Activated T-helper 17 cell treated with anti-CD3 and anti-CD28 coated beads, Interleukin-2, amount 50 U/mL, for 72 hours (primary cell): ENCODE results near the gene DNASE1L2. TPM values are rescaled to one million over a fixed set of nuclear protein-coding genes. Genes with fewer than 3 reads are reported as not detected.

ENCODE experiments used
- ATAC-seq: fragments of 150-1000 bp; cut with Tn5 transposase; replicated peaks from 2 replicates; pipeline ENCODE4 v1.10.0; 2021; ENCODE audit warnings: mild to moderate bottlenecking, moderate library complexity
- H3K27ac Mint-ChIP-seq: one replicate; pipeline ENCODE4 v1.8.0; 2022; ENCODE audit warnings: mixed read lengths
- H3K27me3 Mint-ChIP-seq: one replicate; pipeline ENCODE4 v1.8.0; 2022; ENCODE audit warnings: mixed read lengths
- H3K36me3 Mint-ChIP-seq: one replicate; pipeline ENCODE4 v1.8.0; 2022; ENCODE audit warnings: low read depth, mild to moderate bottlenecking, mixed read lengths
- H3K4me1 Mint-ChIP-seq: one replicate; pipeline ENCODE4 v1.8.0; 2022; ENCODE audit warnings: mixed read lengths
- H3K4me3 Mint-ChIP-seq: one replicate; pipeline ENCODE4 v1.8.0; 2022; ENCODE audit warnings: mild to moderate bottlenecking, mixed read lengths
- H3K9me3 Mint-ChIP-seq: one replicate; pipeline ENCODE4 v1.8.0; 2022; ENCODE audit warnings: mixed read lengths
- total RNA-seq, 2 donors: library from RNA; stranded (reverse); gene quantifications; one replicate each; pipeline ENCODE4 v1.2.3, GENCODE V29; 2022

The DNASE1L2 gene, protein sequence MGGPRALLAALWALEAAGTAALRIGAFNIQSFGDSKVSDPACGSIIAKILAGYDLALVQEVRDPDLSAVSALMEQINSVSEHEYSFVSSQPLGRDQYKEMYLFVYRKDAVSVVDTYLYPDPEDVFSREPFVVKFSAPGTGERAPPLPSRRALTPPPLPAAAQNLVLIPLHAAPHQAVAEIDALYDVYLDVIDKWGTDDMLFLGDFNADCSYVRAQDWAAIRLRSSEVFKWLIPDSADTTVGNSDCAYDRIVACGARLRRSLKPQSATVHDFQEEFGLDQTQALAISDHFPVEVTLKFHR
- 1 to 10 TPM; 2.4 to 2.7 TPM for total RNA-seq

DNA sequence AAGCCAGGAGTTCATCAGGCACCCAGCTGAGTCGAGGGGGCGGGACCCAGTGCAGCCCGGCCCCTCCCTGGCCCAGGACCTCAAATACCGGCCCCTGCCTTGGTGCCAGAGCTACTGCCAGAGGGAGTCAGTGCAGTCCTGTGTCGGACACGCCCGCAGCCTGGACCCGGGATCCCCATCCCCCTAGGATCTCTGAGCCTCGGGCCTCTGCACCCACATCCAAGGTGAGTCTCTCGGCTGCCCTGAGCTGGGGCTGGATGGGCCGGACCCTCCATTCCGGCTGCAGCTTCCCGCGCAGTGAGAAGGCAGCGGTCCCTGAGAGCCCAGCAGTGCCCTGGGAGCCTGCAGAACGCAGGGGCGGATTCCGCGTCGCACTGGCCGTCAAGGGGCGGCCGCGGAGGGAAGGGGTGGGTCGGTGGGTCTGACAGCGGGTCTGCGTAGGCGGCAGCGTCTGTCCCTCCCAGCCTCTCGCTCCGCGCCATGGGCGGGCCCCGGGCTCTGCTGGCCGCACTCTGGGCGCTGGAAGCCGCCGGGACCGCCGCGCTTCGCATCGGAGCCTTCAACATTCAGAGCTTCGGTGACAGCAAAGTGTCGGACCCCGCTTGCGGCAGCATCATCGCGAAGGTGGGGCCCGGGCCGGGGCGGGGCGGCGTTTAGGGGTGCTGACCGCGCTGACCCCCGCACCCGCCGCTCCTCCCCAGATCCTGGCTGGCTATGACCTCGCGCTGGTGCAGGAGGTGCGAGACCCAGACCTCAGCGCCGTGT, at the start of gene DNASE1L2:
Gene DNASE1L2 (plus strand): TSS at position 108 of the 765 bp plus-strand sequence. CDS start 373 bp downstream, at position 481.
- Mint-ChIP-seq H3K27me3 (no peaks in the 10 kb centered on the region), H3K4me3 (no peak within 1 kb of the TSS), H3K9me3 (no peaks in the 10 kb centered on the region), H3K27ac (no peak within 1 kb of the TSS), H3K4me1 (no peaks in the 10 kb centered on the region), H3K36me3 (peaks cover 29% of the 10 kb centered on the region)
- no peak for ATAC-seq

DNA sequence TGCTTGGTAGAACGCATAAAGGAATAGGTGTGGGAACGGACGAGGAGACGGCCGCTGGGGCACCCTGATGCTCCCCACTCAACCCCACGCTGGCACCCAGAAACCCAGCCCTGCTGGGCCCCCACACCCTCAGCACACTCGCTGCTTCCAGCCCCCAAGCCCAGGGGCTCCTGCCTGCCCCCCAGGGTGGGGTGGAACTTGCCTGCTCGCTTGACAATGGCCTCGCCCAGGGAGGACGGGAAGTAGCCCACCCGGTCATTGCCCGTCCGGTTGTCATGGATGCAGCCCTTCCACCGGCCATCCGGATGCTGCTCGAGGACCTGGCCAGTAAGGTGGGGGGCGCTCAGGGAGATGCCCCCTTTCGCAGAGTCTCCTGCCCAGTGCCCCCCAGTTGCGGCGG, 49.7 kb upstream of the DNASE1L2 start:
- ATAC-seq, result no peak
- no peaks in the 10 kb centered on the region for H3K9me3 Mint-ChIP-seq
- no peaks in the 10 kb centered on the region for H3K36me3 Mint-ChIP-seq
- no peaks in the 10 kb centered on the region for H3K27me3 Mint-ChIP-seq
- H3K27ac Mint-ChIP-seq, result no peak overlapping the region
- H3K4me1 Mint-ChIP-seq, result no peaks in the 10 kb centered on the region
- H3K4me3 Mint-ChIP-seq, result no peak overlapping the region

DNA sequence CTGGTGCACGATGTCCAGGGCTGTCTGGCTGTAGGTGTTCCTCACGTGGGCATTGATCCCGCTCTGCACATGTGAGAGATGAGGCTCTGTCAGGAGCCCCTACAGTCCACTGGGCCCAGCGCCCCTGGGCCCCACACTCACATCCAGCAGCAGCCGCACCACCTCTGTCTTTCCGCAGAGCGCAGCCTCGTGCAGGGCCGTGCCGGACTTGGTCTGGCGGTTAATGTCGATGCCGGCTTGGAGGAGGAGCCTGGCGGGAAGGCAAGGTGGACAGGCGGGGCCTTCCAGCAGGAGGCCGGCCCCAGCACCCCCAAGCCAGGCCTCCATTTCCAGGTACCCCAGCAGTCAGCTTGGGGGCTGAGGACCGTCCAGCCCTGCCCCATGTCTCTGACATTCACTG, 49.0 kb upstream of the DNASE1L2 start:
- H3K9me3 Mint-ChIP-seq, result no peaks in the 10 kb centered on the region
- no peak overlapping the region for H3K27ac Mint-ChIP-seq
- H3K4me3 Mint-ChIP-seq, result no peak overlapping the region
- no peaks in the 10 kb centered on the region for H3K27me3 Mint-ChIP-seq
- H3K4me1 Mint-ChIP-seq, result no peaks in the 10 kb centered on the region
- H3K36me3 Mint-ChIP-seq, result no peaks in the 10 kb centered on the region
- no peak for ATAC-seq

DNA sequence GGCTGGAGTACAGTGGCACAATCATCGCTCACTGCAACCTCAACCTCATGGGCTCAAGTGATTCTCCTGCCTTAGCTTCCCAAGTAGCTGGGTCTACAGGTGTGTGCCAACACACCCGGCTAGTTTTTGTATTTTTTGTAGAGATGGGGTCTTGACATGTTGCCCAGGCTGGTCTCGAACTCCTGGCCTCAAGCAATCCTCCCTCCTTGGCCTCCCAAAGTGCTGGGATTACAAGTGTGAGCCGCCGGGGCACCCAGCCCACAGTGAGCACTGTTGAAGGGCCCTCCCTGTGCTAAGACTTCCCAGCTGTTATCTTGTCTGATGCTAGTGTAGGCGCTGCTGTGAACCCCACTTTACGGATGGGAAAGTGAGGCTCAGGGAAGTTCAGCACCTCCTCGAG, 47.8 kb upstream of the DNASE1L2 start:
- no peak for ATAC-seq
- no peaks in the 10 kb centered on the region for H3K4me1 Mint-ChIP-seq
- no peak overlapping the region for H3K27ac Mint-ChIP-seq
- no peaks in the 10 kb centered on the region for H3K36me3 Mint-ChIP-seq
- no peaks in the 10 kb centered on the region for H3K27me3 Mint-ChIP-seq
- no peaks in the 10 kb centered on the region for H3K9me3 Mint-ChIP-seq
- no peak overlapping the region for H3K4me3 Mint-ChIP-seq

DNA sequence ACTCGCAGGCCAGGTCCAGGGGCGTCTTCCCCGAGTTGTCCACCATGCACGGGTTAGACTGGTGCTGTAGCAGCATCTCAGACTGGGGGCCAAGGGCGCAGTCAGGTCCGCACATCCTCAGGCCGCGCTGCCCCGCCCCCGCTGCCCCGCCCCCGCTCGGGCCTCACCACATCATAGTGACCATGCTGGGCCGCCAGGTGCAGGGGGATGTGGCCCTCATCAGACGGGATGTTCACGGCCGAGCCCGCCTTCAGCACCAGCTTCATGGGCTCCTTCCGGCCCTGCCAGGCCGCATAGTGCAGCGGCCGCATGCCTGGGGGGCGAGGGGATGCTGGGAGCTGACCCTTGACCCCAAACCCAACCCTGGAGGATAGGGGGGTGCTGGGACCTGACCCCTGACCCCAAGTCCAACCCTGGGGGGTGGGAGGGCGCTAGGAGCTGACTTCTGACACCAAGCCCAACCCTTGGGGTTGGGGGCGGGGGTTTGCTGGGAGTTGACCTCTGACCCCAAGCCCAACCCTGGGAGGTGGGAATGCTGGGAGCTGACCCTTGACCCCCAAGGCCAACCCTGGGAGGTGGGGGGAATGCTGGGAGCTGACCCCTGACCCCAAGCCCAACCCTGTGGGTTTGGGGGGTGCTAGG, 46.9 kb upstream of the DNASE1L2 start:
- H3K4me1 Mint-ChIP-seq, result no peaks in the 10 kb centered on the region

DNA sequence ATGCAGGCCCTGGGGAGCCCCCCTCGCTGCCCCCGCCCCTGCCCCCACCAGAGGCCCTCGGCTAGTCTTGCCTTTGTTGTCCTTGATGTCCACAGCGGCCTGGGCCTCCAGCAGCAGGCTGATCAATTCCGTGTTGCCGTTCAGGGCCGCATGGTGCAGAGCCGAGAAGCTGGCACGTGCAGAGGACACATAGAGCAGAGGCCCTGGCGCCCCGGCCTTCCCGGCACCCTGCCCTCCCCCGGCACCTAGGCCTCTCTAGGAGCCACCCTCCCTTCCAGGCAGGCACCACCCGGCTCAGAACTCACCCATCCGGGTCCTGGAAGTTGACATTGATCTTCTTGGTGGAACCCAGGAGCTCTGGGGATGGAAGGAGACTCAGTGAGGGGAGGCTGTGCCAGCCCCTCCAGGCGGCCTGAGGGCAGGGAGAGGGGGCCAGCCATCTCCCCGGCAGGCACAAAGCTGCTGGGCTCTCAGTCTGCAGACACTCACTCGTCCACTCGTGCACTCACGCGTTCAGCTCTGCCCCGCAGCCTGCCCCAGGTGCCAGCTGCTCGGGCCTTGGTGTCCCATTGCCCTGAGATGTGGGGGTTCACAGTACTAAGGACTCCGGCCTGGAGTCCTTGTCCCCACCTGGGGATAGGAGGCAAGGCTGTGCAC, 46.1 kb upstream of the DNASE1L2 start:
- ATAC-seq, result no peak
- H3K9me3 Mint-ChIP-seq, result no peaks in the 10 kb centered on the region
- H3K36me3 Mint-ChIP-seq, result no peaks in the 10 kb centered on the region
- H3K27me3 Mint-ChIP-seq, result peaks cover 4% of the 10 kb centered on the region
- no peak overlapping the region for H3K27ac Mint-ChIP-seq
- no peaks in the 10 kb centered on the region for H3K4me1 Mint-ChIP-seq
- no peak overlapping the region for H3K4me3 Mint-ChIP-seq

More for the DNA sequence above, 46.9 kb upstream of the DNASE1L2 start:
- H3K36me3 Mint-ChIP-seq, result no peaks in the 10 kb centered on the region
- no peak overlapping the region for H3K4me3 Mint-ChIP-seq
- H3K9me3 Mint-ChIP-seq, result no peaks in the 10 kb centered on the region
- no peaks in the 10 kb centered on the region for H3K27me3 Mint-ChIP-seq
- no peak for ATAC-seq
- H3K27ac Mint-ChIP-seq, result no peak overlapping the region

DNA sequence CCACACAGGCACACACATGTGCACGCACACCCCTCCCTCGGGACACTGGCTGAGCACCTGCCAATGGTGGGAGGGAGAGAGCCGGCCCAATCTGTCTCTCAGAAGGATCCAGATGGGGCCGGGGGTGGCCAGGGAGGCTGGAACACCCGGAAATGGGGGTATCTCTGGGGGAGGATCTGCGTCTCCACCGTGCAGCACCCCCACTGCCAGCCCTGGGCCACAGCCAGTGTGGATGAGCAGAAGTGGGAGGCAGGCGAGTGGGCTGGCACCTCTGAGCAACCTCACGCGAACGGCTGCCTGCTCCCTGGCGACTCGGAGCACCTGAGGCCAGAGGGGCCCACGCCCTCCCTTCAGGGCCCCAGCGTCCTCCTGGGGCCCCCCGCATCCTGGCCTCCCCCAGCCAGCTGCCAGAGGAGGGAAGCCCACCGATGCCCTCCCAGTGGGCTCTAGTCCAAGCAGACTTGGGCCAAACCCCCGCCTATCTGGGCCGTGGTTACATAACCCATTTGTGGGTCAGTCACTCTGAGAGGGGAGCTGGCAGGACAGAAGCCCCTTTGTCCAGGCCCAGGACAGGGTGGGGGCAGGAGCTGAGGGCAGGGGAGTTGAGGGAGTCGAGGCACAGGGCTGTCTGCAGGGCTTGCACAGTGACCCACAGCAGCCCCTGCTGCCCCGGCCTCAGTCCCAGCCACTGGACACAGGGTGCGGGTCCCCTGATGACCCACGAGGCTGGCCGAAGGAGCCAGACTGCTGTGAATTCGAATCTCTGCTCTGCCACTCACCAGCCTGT, 45.4 kb upstream of the DNASE1L2 start:
- no peaks in the 10 kb centered on the region for H3K36me3 Mint-ChIP-seq
- H3K27ac Mint-ChIP-seq, result no peak overlapping the region

DNA sequence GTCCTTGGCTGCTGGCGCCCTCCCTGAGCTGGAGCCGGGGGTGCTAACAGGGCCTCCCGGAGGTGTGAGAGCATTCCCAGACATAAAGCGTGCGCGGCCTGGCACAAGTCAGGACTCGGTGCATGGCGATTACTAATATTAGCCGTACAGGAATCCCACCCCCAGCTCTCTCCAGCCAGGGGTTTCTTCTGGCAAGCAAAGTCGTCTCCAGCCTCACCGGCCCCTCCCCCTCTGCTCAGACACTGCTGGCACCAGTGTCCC, 44.9 kb upstream of the DNASE1L2 start:
- H3K4me3 Mint-ChIP-seq, result no peak overlapping the region
- no peak for ATAC-seq
- peaks cover 4% of the 10 kb centered on the region for H3K27me3 Mint-ChIP-seq
- H3K27ac Mint-ChIP-seq, result no peak overlapping the region
- H3K36me3 Mint-ChIP-seq, result no peaks in the 10 kb centered on the region
- no peaks in the 10 kb centered on the region for H3K9me3 Mint-ChIP-seq
- H3K4me1 Mint-ChIP-seq, result no peaks in the 10 kb centered on the region

More for the DNA sequence above, 45.4 kb upstream of the DNASE1L2 start:
- no peaks in the 10 kb centered on the region for H3K4me1 Mint-ChIP-seq
- H3K9me3 Mint-ChIP-seq, result no peaks in the 10 kb centered on the region
- H3K4me3 Mint-ChIP-seq, result no peak overlapping the region
- H3K27me3 Mint-ChIP-seq, result peaks cover 4% of the 10 kb centered on the region
- ATAC-seq, result no peak

DNA sequence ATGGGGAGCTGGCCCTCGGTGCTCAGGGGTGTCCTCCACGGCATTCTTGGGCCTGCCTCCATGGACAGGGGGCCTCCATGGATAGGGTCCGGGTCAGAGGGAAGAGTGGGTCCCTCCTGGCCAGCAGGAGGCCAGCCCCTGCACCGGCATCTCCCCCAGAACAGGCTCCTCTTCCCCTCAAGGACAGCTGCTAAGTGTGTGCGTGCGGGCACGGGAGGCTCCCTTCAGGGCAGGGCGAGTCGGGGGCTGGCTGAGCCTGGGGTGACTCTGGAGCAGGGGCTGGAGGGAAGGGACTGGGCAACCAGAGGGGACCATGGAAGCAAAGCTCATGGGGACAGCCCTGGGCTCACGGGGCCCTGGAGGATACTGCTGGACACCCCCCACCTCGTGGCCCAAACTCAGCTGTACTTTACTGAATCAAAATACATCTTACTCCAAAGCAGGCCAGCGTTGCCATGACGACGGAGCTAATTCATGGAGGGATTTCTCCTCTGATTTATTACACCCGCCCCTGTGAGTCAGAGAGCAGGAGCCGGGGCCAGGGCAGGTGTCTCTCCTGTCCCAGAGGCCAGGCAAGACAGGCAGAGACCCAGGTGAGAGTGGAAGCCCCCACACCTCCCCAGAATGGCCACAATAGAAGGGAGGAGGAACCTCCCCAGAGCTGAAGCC, 41.9 kb upstream of the DNASE1L2 start:
- Mint-ChIP-seq H3K4me3 (peak overlapping the region; percentile 56), H3K27ac (no peak overlapping the region), H3K9me3 (no peaks in the 10 kb centered on the region), H3K27me3 (peaks cover 15% of the 10 kb centered on the region), H3K36me3 (no peaks in the 10 kb centered on the region), H3K4me1 (no peaks in the 10 kb centered on the region)
- no peak for ATAC-seq

DNA sequence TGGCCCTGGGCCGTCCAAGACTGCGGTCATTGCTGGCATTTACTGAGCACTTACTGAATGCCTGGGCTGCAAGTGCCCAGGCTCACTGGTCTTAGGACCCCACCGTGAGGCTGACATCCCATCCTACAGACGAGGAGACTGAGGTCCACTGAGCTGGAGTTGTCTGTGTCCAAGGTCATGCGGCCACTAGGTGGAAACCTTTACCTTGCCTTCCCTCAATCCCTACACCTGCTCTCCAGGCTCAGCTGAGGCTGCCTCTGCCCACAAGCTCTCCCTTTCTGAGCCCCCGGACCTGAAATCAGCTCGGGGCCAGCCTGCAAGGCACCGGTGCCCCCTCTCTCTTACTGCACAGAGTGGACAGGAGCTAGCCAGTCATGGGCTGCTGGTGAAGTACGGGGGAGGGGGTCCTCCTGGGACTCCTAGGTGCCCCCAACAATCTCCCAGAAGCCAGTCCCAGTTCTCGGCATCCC, 41.4 kb upstream of the DNASE1L2 start:
- Mint-ChIP-seq H3K27me3 (peaks cover 15% of the 10 kb centered on the region), H3K9me3 (no peaks in the 10 kb centered on the region), H3K4me3 (peak overlapping the region; percentile 56), H3K36me3 (no peaks in the 10 kb centered on the region), H3K4me1 (no peaks in the 10 kb centered on the region), H3K27ac (no peak overlapping the region)
- peak; percentile 83 for ATAC-seq

DNA sequence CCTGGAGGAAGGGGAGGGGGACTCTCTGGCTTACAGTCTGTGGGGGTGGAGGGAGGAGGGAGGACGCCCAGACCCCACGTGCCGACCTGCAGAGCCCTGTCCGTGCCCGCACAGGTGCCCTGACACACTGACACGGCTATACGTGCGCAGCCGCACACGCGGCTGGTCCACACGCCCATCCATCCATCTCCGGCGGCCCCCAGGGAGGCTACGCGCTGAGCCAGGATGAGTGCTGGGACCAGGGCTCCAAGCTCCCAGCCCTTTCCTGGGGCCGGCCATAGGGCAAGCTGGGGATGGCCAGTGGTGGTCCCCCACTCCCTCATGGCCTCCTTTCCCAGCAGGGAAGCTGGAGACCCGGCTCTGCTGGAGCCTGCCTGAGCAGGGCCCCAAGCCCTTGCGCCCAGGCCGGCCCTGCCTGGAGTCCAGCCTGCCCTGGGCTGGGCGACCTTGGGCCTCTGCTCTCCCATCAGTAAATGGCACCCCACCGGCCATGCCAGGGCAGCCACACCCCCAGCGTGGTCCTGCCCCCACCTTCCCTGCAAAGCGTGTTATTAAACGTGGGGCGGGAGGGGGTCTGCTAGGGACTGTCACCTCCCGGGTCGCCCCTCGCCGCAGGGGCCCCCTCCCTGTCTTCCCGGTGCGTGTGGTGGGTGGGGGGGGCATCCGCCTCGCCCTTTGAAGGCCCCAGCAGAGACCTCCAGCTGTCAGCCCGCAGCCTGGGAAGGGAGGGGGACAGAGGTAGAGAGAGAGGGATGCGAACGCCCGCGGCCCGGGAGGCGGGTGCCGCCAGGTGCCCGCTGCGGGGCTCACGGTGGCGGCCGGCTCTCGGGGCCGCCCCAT, 40.7 kb upstream of the DNASE1L2 start:
- Mint-ChIP-seq H3K36me3 (no peaks in the 10 kb centered on the region), H3K9me3 (no peaks in the 10 kb centered on the region), H3K27ac (no peak overlapping the region), H3K27me3 (peaks cover 15% of the 10 kb centered on the region), H3K4me1 (no peaks in the 10 kb centered on the region), H3K4me3 (peak overlapping the region; percentile 56)
- peak; percentile 49 for ATAC-seq

DNA sequence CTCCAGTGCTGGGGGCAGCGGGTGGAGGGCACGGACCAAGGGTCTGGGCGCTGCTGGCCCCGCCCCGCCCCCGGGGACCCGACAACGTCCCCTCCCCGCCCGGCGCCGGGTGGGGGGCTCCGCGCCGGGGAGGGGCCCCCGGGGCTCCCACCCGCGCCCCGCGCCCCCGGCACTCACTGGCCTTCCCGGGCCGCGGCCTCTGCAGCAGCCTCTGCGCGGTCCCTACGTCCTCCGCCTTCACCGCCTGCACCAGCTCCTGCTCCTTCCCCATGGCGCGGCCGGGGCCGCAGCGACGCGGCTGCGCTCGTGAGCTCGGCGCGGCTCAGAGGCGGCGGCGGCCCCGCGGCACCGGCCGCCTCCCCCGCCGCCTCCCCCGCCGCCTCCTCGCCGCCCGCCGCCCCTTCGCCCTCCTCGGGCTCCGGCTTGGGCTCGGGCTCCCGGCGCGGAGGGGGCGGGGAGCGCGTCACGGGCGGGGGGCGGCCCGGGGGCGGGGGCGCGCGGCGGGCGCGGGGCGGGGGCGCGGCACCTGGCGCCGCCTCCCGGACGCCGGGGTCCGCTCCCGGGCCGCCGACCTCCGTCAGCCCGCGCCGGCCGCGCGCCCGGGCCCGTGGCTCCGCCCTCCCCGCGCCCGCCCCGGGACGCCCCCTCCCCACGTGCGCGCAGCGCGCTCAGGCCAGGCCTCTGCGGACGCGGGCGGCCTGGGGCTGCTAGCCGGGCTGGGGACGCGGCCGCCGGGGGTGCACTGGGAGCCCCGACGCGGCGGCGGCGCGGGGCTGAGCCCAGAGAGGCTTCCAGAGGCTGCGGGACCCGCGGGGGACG, 39.9 kb upstream of the DNASE1L2 start, which contains the start of gene CASKIN1:
Gene CASKIN1 (minus strand): TSS at position 444 of the 819 bp plus-strand sequence. CDS start 173 bp downstream, at position 271.
- Mint-ChIP-seq H3K4me1 (no peaks in the 10 kb centered on the region), H3K36me3 (no peaks in the 10 kb centered on the region), H3K27me3 (peaks cover 15% of the 10 kb centered on the region), H3K27ac (no peak within 1 kb of the TSS), H3K4me3 (peak within 1 kb of the TSS; percentile 56), H3K9me3 (no peaks in the 10 kb centered on the region)
- peak; percentile 36 for ATAC-seq
